ENCODE results near the gene SAA1.

SAA1 gene

DNA sequence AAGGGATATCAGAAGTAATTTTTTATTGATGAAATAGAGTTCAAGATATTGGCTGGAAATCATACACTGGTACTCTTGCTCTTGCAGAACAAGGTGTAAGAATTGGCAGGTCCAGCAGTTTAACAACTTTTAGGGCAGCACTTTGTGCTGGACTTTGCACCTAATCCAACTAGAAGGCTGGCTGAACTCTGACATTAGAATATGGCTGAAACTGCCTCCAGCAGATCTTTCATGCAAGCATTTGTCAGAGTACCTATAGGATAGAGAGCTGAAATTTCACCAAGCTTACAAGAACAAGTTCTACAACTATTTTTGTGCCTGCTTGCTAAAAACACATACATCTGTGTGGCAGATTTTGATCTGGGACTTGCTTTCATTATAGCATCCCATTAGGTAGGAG is 38.7 kb downstream of the SAA1 start:
- Histone ChIP-seq H4K8ac (ENCODE audit: low read depth, low read length) (no peak overlapping the region), H2AK5ac (ENCODE audit: low read length) (no peak overlapping the region), H3K27me3 (ENCODE audit: insufficient read depth, low read length) (no peaks in the 10 kb centered on the region), H3K4me1 (ENCODE audit: control insufficient read depth in 1 of 2, insufficient read depth in 2 of 2, low read length in 2 of 2) (no peaks in the 10 kb centered on the region), H2BK5ac (ENCODE audit: low read depth, low read length, poor library complexity) (no peak overlapping the region), H3K9me3 (ENCODE audit: insufficient read depth, low read depth, low read length) (no peaks in the 10 kb centered on the region), H4K12ac (ENCODE audit: low read depth, low read length) (no peak overlapping the region), H3K9ac (ENCODE audit: low read length) (no peak overlapping the region), H3K4ac (ENCODE audit: low read depth, low read length) (no peak overlapping the region), H3K4me2 (ENCODE audit: low read length) (no peak overlapping the region), H3K14ac (ENCODE audit: low read length) (no peak overlapping the region), H2BK12ac (ENCODE audit: low read length) (no peak overlapping the region), H3K79me1 (ENCODE audit: low read length) (no peaks in the 10 kb centered on the region), H4K91ac (ENCODE audit: low read depth, low read length) (no peak overlapping the region), H2BK120ac (ENCODE audit: insufficient read depth, low read length, poor library complexity) (no peak overlapping the region), H3K27ac (ENCODE audit: low read depth, low read length) (no peak overlapping the region), H3K23ac (ENCODE audit: low read length) (no peak overlapping the region), H3K36me3 (ENCODE audit: control insufficient read depth in 1 of 2, insufficient read depth in 2 of 2, low read length in 2 of 2) (peaks cover 7 to 12% of the 10 kb centered on the region in 2 experiments), H3K18ac (ENCODE audit: low read length) (no peak overlapping the region), H2AFZ (ENCODE audit: insufficient read depth, low read length, poor library complexity) (no peak overlapping the region), H3K4me3 (ENCODE audit: low read depth, low read length) (no peak overlapping the region), H3K79me2 (ENCODE audit: control insufficient read depth, insufficient read depth, low read length, poor library complexity) (no peaks in the 10 kb centered on the region)
- DNase-seq, result peak in 1 of 2 donors; percentile 59

DNA sequence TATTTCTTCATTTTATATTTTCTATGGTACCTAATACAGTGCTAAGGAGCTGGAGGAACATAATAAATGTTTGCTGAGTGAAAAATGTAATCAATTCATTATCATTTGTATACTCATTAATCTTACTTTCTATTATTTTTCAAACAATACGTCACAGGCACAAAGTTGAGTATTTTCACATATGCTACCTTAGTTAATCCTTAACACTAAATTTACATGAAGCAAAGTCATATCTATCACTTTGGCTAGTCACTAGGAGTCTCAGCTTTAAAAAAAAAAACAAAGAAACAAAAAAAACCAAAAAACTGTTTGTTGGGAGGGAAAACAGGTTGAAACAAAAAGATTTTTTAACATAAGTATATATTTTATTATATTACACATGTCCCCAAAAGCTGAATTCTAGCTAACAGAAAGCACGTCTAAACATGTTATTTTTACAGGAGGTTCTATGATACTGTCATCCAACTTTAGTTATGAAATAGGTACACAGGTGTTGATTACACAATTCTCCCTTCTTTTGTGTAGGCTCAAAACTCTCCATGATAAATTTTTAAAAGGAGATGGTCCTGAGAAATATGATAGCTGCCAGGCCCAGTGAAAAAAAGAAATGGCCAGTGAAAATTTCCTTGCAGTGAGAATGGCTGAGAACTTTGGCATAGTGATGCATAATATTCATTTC is 41.5 kb downstream of the SAA1 start:
- Histone ChIP-seq H3K4me1 (ENCODE audit: control insufficient read depth in 1 of 2, insufficient read depth in 2 of 2, low read length in 2 of 2) (peaks cover 0 to 4% of the 10 kb centered on the region in 2 experiments), H2AK5ac (ENCODE audit: low read length) (no peak overlapping the region), H2BK120ac (ENCODE audit: insufficient read depth, low read length, poor library complexity) (no peak overlapping the region), H4K8ac (ENCODE audit: low read depth, low read length) (no peak overlapping the region), H3K4ac (ENCODE audit: low read depth, low read length) (no peak overlapping the region), H3K36me3 (ENCODE audit: control insufficient read depth in 1 of 2, insufficient read depth in 2 of 2, low read length in 2 of 2) (peaks cover 10 to 19% of the 10 kb centered on the region in 2 experiments), H2BK12ac (ENCODE audit: low read length) (no peak overlapping the region), H2BK5ac (ENCODE audit: low read depth, low read length, poor library complexity) (no peak overlapping the region), H3K9me3 (ENCODE audit: insufficient read depth, low read depth, low read length) (no peaks in the 10 kb centered on the region), H4K91ac (ENCODE audit: low read depth, low read length) (no peak overlapping the region), H3K23ac (ENCODE audit: low read length) (no peak overlapping the region), H3K27me3 (ENCODE audit: insufficient read depth, low read length) (no peaks in the 10 kb centered on the region), H3K79me1 (ENCODE audit: low read length) (no peaks in the 10 kb centered on the region), H3K18ac (ENCODE audit: low read length) (no peak overlapping the region), H3K27ac (ENCODE audit: low read depth, low read length) (no peak overlapping the region), H3K9ac (ENCODE audit: low read length) (no peak overlapping the region), H3K4me2 (ENCODE audit: low read length) (no peak overlapping the region), H3K4me3 (ENCODE audit: low read depth, low read length) (no peak overlapping the region), H3K14ac (ENCODE audit: low read length) (no peak overlapping the region), H2AFZ (ENCODE audit: insufficient read depth, low read length, poor library complexity) (no peak overlapping the region), H3K79me2 (ENCODE audit: control insufficient read depth, insufficient read depth, low read length, poor library complexity) (no peaks in the 10 kb centered on the region), H4K12ac (ENCODE audit: low read depth, low read length) (no peak overlapping the region)
- DNase-seq, result no peak
- WGBS (ENCODE audit: extremely low coverage, insufficient coverage, insufficient read length), result no CpG with 5 or more reads among the region's 2 CpGs

GRCh38 chr11:18308242-18308641 is 42.2 kb downstream of the SAA1 start:
- Histone ChIP-seq H4K91ac (ENCODE audit: low read depth, low read length) (no peak overlapping the region), H2BK120ac (ENCODE audit: insufficient read depth, low read length, poor library complexity) (no peak overlapping the region), H3K79me1 (ENCODE audit: low read length) (no peaks in the 10 kb centered on the region), H2BK12ac (ENCODE audit: low read length) (no peak overlapping the region), H3K14ac (ENCODE audit: low read length) (no peak overlapping the region), H3K9me3 (ENCODE audit: insufficient read depth, low read depth, low read length) (no peaks in the 10 kb centered on the region), H4K8ac (ENCODE audit: low read depth, low read length) (no peak overlapping the region), H3K4me2 (ENCODE audit: low read length) (no peak overlapping the region), H3K79me2 (ENCODE audit: control insufficient read depth, insufficient read depth, low read length, poor library complexity) (no peaks in the 10 kb centered on the region), H2AK5ac (ENCODE audit: low read length) (no peak overlapping the region), H3K23ac (ENCODE audit: low read length) (no peak overlapping the region), H3K4ac (ENCODE audit: low read depth, low read length) (no peak overlapping the region), H3K27ac (ENCODE audit: low read depth, low read length) (no peak overlapping the region), H3K9ac (ENCODE audit: low read length) (no peak overlapping the region), H3K18ac (ENCODE audit: low read length) (no peak overlapping the region), H2AFZ (ENCODE audit: insufficient read depth, low read length, poor library complexity) (no peak overlapping the region), H3K36me3 (ENCODE audit: control insufficient read depth in 1 of 2, insufficient read depth in 2 of 2, low read length in 2 of 2) (peaks cover 10 to 19% of the 10 kb centered on the region in 2 experiments), H3K27me3 (ENCODE audit: insufficient read depth, low read length) (no peaks in the 10 kb centered on the region), H2BK5ac (ENCODE audit: low read depth, low read length, poor library complexity) (no peak overlapping the region), H3K4me3 (ENCODE audit: low read depth, low read length) (no peak overlapping the region), H4K12ac (ENCODE audit: low read depth, low read length) (no peak overlapping the region), H3K4me1 (ENCODE audit: control insufficient read depth in 1 of 2, insufficient read depth in 2 of 2, low read length in 2 of 2) (peaks cover 0 to 4% of the 10 kb centered on the region in 2 experiments)
- WGBS (ENCODE audit: extremely low coverage, insufficient coverage, insufficient read length), result no CpG with 5 or more reads among the region's 2 CpGs
- no peak for DNase-seq

DNA sequence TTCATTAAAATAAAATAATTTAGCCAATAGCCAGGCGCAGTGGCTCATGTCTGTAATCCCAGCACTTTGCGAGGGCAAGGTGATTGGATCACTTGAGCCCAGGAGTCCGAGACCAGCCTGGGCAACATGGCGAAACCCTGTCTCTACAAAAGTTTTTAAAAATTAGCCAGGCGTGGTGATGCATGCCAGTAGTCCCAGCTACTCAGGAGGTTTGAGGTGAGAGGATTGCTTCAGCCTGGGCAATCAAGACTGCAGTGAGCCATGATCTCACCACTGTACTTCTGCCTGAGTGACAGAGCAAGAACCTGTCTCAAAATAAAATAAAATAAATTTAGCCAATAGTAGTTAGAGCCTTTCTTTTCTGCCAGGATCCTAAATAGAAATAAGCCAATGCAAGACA is 43.6 kb downstream of the SAA1 start:
- Histone ChIP-seq H3K27ac (ENCODE audit: low read depth, low read length) (no peak overlapping the region), H4K91ac (ENCODE audit: low read depth, low read length) (no peak overlapping the region), H3K4me3 (ENCODE audit: low read depth, low read length) (no peak overlapping the region), H3K9ac (ENCODE audit: low read length) (no peak overlapping the region), H3K23ac (ENCODE audit: low read length) (no peak overlapping the region), H2AK5ac (ENCODE audit: low read length) (no peak overlapping the region), H2AFZ (ENCODE audit: insufficient read depth, low read length, poor library complexity) (no peak overlapping the region), H3K36me3 (ENCODE audit: control insufficient read depth in 1 of 2, insufficient read depth in 2 of 2, low read length in 2 of 2) (peaks cover 6 to 18% of the 10 kb centered on the region in 2 experiments), H3K18ac (ENCODE audit: low read length) (no peak overlapping the region), H2BK120ac (ENCODE audit: insufficient read depth, low read length, poor library complexity) (no peak overlapping the region), H3K4ac (ENCODE audit: low read depth, low read length) (no peak overlapping the region), H3K79me2 (ENCODE audit: control insufficient read depth, insufficient read depth, low read length, poor library complexity) (no peaks in the 10 kb centered on the region), H3K9me3 (ENCODE audit: insufficient read depth, low read depth, low read length) (no peaks in the 10 kb centered on the region), H3K4me2 (ENCODE audit: low read length) (no peak overlapping the region), H4K12ac (ENCODE audit: low read depth, low read length) (no peak overlapping the region), H3K4me1 (ENCODE audit: control insufficient read depth in 1 of 2, insufficient read depth in 2 of 2, low read length in 2 of 2) (peaks cover 9 to 13% of the 10 kb centered on the region in 2 experiments), H3K14ac (ENCODE audit: low read length) (no peak overlapping the region), H2BK5ac (ENCODE audit: low read depth, low read length, poor library complexity) (no peak overlapping the region), H2BK12ac (ENCODE audit: low read length) (no peak overlapping the region), H3K79me1 (ENCODE audit: low read length) (peaks cover 4% of the 10 kb centered on the region), H3K27me3 (ENCODE audit: insufficient read depth, low read length) (no peaks in the 10 kb centered on the region), H4K8ac (ENCODE audit: low read depth, low read length) (no peak overlapping the region)
- DNase-seq, result no peak
- WGBS (ENCODE audit: extremely low coverage, insufficient coverage, insufficient read length), result no CpG with 5 or more reads among the region's 5 CpGs

Data from trophoblast cell (in vitro differentiated cells and primary cell).